Panc1 (cell line): Measurements from ENCODE around the gene CALB2.

Experiments
- POLR2AphosphoS5 ChIP-seq: IDR thresholded peaks from 2 replicates; pipeline ENCODE4 v1.6.1; 2012; ENCODE audit warnings: mild to moderate bottlenecking, low read depth, low read length, moderate library complexity
- TF ChIP-seq, protein P1 (sequence below): fragments of 450-650 bp; IDR thresholded peaks from 2 replicates; pipeline ENCODE4 v1.5.1; 2017; ENCODE audit warnings: mild to moderate bottlenecking

DNA sequence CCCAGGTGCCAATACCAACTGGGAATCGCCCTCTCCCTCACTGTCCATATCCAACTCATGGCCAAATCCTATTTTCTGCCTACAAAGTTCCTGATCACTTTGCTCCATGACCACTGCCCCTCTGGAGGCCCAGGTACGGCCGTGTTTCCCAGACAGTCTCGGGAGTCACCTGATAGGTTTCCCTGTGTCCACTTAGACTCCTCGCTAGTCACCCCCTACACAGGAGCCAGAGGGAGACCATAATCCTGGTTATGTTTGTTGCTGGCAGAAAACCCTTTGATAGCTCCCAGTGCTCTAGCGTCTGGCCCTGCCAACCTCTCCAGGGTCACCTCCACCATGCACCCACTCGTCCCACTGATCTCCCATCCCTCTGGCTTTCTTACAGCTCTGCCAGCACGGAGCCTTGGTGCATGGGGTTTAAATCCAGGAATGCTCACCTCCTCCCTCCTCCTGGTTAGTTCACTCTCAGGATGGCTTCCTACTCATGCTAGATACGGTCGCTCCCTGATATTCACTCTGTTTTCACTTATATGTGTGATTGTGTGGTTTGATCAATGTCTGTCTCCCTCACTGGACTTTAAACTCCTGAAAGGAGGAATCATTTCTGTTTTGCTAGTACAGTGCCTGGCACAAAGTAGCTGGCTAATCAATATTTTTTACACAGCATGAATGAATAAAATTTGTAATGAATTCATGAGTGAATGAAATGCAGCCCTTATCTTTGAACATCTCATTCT, 7.5 kb upstream of the CALB2 start:
- no peak for TF ChIP-seq POLR2AphosphoS5
- TF ChIP-seq, protein P1, sequence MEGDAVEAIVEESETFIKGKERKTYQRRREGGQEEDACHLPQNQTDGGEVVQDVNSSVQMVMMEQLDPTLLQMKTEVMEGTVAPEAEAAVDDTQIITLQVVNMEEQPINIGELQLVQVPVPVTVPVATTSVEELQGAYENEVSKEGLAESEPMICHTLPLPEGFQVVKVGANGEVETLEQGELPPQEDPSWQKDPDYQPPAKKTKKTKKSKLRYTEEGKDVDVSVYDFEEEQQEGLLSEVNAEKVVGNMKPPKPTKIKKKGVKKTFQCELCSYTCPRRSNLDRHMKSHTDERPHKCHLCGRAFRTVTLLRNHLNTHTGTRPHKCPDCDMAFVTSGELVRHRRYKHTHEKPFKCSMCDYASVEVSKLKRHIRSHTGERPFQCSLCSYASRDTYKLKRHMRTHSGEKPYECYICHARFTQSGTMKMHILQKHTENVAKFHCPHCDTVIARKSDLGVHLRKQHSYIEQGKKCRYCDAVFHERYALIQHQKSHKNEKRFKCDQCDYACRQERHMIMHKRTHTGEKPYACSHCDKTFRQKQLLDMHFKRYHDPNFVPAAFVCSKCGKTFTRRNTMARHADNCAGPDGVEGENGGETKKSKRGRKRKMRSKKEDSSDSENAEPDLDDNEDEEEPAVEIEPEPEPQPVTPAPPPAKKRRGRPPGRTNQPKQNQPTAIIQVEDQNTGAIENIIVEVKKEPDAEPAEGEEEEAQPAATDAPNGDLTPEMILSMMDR, result no peak
